ENCODE data around the gene POLDIP2.
A peak's percentile ranks its signal among the peaks of the same experiment; 100 is the strongest.

- TF ChIP-seq EP300 (IDR thresholded peaks at IDR 0.05) (no peak), POLR2A (IDR thresholded peaks at IDR 0.05) (no peak), CTCF (IDR thresholded peaks at IDR 0.05) (peak in 2 of 7 experiments; percentile 11 to 66)
Measured at GRCh38 chr17:28346746-28347246, 10.5 kb downstream of the POLDIP2 start.

All from stomach (tissue), 4 donors.